HEK293 (cell line): ENCODE data around the gene CAMK1G.

Experiments used
- CTCF ChIA-PET: fragments of 350-600 bp; formaldehyde crosslinking; extraction: SDS; loops from one replicate; lab custom pipeline; 2021; ENCODE audit warnings: antibody characterized with exemption; lab: Yijun Ruan, JAX
- POLR2A ChIA-PET: fragments of 300-600 bp; formaldehyde crosslinking; extraction: SDS; loops from one replicate; lab custom pipeline; 2020; ENCODE audit warnings: antibody characterized with exemption, inconsistent platforms; lab: Yijun Ruan, JAX
- H3K27ac ChIP-seq: fragments of 200-500 bp; sonication (Bioruptor generic); 2 replicates; pipeline ENCODE4 v1.5.1; 2014; ENCODE audit warnings: low read depth, low read length, control low read depth, inconsistent platforms; ENCODE audit errors: extremely low read depth
- H3K36me3 ChIP-seq, 2 experiments: fragments of 200-500 bp in 1 of 2; sonication (Bioruptor generic) in 1 of 2; 1 replicate in 1 of 2; 2 replicates in 1 of 2; pipeline ENCODE4 v1.5.1; 2014 to 2017; ENCODE audit warnings: inconsistent platforms in 2 of 2, low read length in 2 of 2; ENCODE audit not compliant: control insufficient read depth in 2 of 2, insufficient read depth in 1 of 2
- H3K4me1 ChIP-seq: fragments of 200-500 bp; sonication (Bioruptor generic); 2 replicates; pipeline ENCODE4 v1.5.1; 2014; ENCODE audit warnings: mild to moderate bottlenecking, low read length, inconsistent platforms; ENCODE audit not compliant: control insufficient read depth, insufficient read depth
- H3K4me3 ChIP-seq: 2 replicates; pipeline ENCODE4 v1.5.1; 2011; ENCODE audit warnings: low read depth, mild to moderate bottlenecking, control low read depth, low read length, moderate library complexity
- H3K9me3 ChIP-seq: fragments of 200-500 bp; sonication (Bioruptor generic); 2 replicates; pipeline ENCODE4 v1.5.1; 2014; ENCODE audit warnings: low read depth, low read length, inconsistent platforms; ENCODE audit not compliant: control insufficient read depth, insufficient read depth
- ATF2 ChIP-seq: fragments of 450-650 bp; formaldehyde crosslinking; IDR thresholded peaks from 2 replicates; pipeline ENCODE4 v1.5.1; 2016; ENCODE audit warnings: missing biosample characterization, missing genetic modification characterization, low read depth
- ELK4 ChIP-seq: IDR thresholded peaks from 2 replicates; pipeline ENCODE4 v1.6.1; 2011; ENCODE audit warnings: mild to moderate bottlenecking, low read depth, low read length, borderline replicate concordance
- FEZF1 ChIP-seq: fragments of 450-650 bp; formaldehyde crosslinking; IDR thresholded peaks from 2 replicates; pipeline ENCODE4 v1.5.1; 2016; ENCODE audit warnings: missing biosample characterization, missing genetic modification characterization
- ZBTB11 ChIP-seq: fragments of 450-650 bp; formaldehyde crosslinking; conservative IDR thresholded peaks from 2 replicates; pipeline ENCODE4 v1.5.1; 2016; ENCODE audit warnings: low read depth, missing biosample characterization, missing genetic modification characterization
- ZBTB21 ChIP-seq: fragments of 450-650 bp; formaldehyde crosslinking; IDR thresholded peaks from 2 replicates; pipeline ENCODE4 v1.5.1; 2017; ENCODE audit warnings: missing biosample characterization, missing genetic modification characterization
- ZBTB48 ChIP-seq: fragments of 450-650 bp; formaldehyde crosslinking; IDR thresholded peaks from 2 replicates; pipeline ENCODE4 v1.5.1; 2016; ENCODE audit warnings: missing biosample characterization, missing genetic modification characterization
- ZIC2 ChIP-seq: fragments of 450-650 bp; formaldehyde crosslinking; IDR thresholded peaks from 2 replicates; pipeline ENCODE4 v1.5.1; 2016; ENCODE audit warnings: missing biosample characterization, missing genetic modification characterization
- ZNF133 ChIP-seq: fragments of 450-650 bp; formaldehyde crosslinking; IDR thresholded peaks from 2 replicates; pipeline ENCODE4 v1.5.1; 2016; ENCODE audit warnings: missing biosample characterization, missing genetic modification characterization
- ZNF138 ChIP-seq: fragments of 450-650 bp; formaldehyde crosslinking; IDR thresholded peaks from 2 replicates; pipeline ENCODE4 v1.5.1; 2016; ENCODE audit warnings: missing biosample characterization, missing genetic modification characterization, borderline replicate concordance
- ZNF140 ChIP-seq: fragments of 450-650 bp; formaldehyde crosslinking; IDR thresholded peaks from 2 replicates; pipeline ENCODE4 v1.5.1; 2016; ENCODE audit warnings: missing biosample characterization, missing genetic modification characterization
- ZNF544 ChIP-seq: fragments of 450-650 bp; formaldehyde crosslinking; IDR thresholded peaks from 2 replicates; pipeline ENCODE4 v1.5.0; 2017; ENCODE audit warnings: missing biosample characterization, missing genetic modification characterization
- ZNF629 ChIP-seq: fragments of 450-650 bp; formaldehyde crosslinking; IDR thresholded peaks from 2 replicates; pipeline ENCODE4 v1.5.1; 2017; ENCODE audit warnings: missing biosample characterization, missing genetic modification characterization
- ZNF664 ChIP-seq: fragments of 450-650 bp; formaldehyde crosslinking; IDR thresholded peaks from 2 replicates; pipeline ENCODE4 v1.5.1; 2016; ENCODE audit warnings: missing biosample characterization, missing genetic modification characterization
- ZNF701 ChIP-seq: fragments of 450-650 bp; formaldehyde crosslinking; IDR thresholded peaks from 2 replicates; pipeline ENCODE4 v1.5.1; 2016; ENCODE audit warnings: missing biosample characterization, missing genetic modification characterization
- ZNF843 ChIP-seq: fragments of 450-650 bp; formaldehyde crosslinking; IDR thresholded peaks from 2 replicates; pipeline ENCODE4 v1.5.1; 2016; ENCODE audit warnings: missing biosample characterization, missing genetic modification characterization

The CAMK1G gene

GRCh38 chr1:209617755-209618154, 34.2 kb downstream of the CAMK1G start:
- POLR2A ChIA-PET, result no interaction called here
- CTCF ChIA-PET, result interaction anchor here (0.8 to 1.2 kb wide), 2 partner anchors 10 to 148 kb away, joined by 3 to 5 read pairs; no protein-coding TSS in a partner anchor
- no peaks in the 10 kb centered on the region for H3K36me3 ChIP-seq
- no peak overlapping the region for H3K4me3 ChIP-seq
- no peak overlapping the region for H3K27ac ChIP-seq
- H3K4me1 ChIP-seq, result no peaks in the 10 kb centered on the region
- TF ChIP-seq ZBTB21 (tag by site-specific recombination) (no peak), ZIC2 (tag by site-specific recombination) (peak; percentile 75)
- no peaks in the 10 kb centered on the region for H3K9me3 ChIP-seq

GRCh38 chr1:209618291-209618690, 34.8 kb downstream of the CAMK1G start:
- no peak for TF ChIP-seq ZNF140
- TF ChIP-seq ELK4, result no peak
- TF ChIP-seq ZNF133 (tag by site-specific recombination), result no peak
- TF ChIP-seq ZBTB48 (tag by site-specific recombination), result no peak
- TF ChIP-seq ZNF544 (tag by site-specific recombination), result no peak
- no peaks in the 10 kb centered on the region for H3K4me1 ChIP-seq
- H3K4me3 ChIP-seq, result no peak overlapping the region
- CTCF ChIA-PET, result interaction anchor here (0.8 to 1.2 kb wide), 3 partner anchors 9 to 147 kb away, joined by 3 to 5 read pairs (median 4); no protein-coding TSS in a partner anchor
- POLR2A ChIA-PET, result no interaction called here
- H3K9me3 ChIP-seq, result no peaks in the 10 kb centered on the region
- no peaks in the 10 kb centered on the region for H3K36me3 ChIP-seq
- H3K27ac ChIP-seq, result no peak overlapping the region

GRCh38 chr1:209618756-209619420, 35.4 kb downstream of the CAMK1G start:
- Histone ChIP-seq H3K9me3 (no peaks in the 10 kb centered on the region), H3K4me3 (no peak overlapping the region), H3K36me3 (no peaks in the 10 kb centered on the region)
- CTCF ChIA-PET, result interaction anchor here (0.8 to 1.1 kb wide), 4 partner anchors 8 to 53 kb away, joined by 3 to 5 read pairs (median 4); no protein-coding TSS in a partner anchor
- POLR2A ChIA-PET, result no interaction called here
- TF ChIP-seq FEZF1, result 0 out of 2 replicates have a peak, but pooled peaks have one; percentile 34
- TF ChIP-seq ZNF138 (tag by site-specific recombination), result no peak
- TF ChIP-seq, all 188 proteins: peak for 1
- no peaks in the 10 kb centered on the region for H3K4me1 ChIP-seq
- no peak overlapping the region for H3K27ac ChIP-seq

- Histone ChIP-seq H3K27ac (no peak overlapping the region), H3K36me3 (no peaks in the 10 kb centered on the region), H3K4me3 (no peak overlapping the region)
- TF ChIP-seq ZNF843 (tag by site-specific recombination), result no peak
- TF ChIP-seq, all 188 proteins: peak for 0
- CTCF ChIA-PET, result interaction anchor here (0.6 to 1.1 kb wide), 5 partner anchors 7 to 54 kb away, joined by 3 to 5 read pairs (median 5); no protein-coding TSS in a partner anchor
- Histone ChIP-seq H3K4me1 (no peaks in the 10 kb centered on the region), H3K9me3 (no peaks in the 10 kb centered on the region)
- POLR2A ChIA-PET, result no interaction called here
Observed at GRCh38 chr1:209619696-209620486, 36.4 kb downstream of the CAMK1G start.

- ChIA-PET CTCF (interaction anchor here (0.6 to 1.1 kb wide), 2 partner anchors 18 to 20 kb away, joined by 3 to 5 read pairs; no protein-coding TSS in a partner anchor), POLR2A (no interaction called here)
- H3K36me3 ChIP-seq, result no peaks in the 10 kb centered on the region
- H3K4me1 ChIP-seq, result no peaks in the 10 kb centered on the region
- no peak overlapping the region for H3K4me3 ChIP-seq
- no peaks in the 10 kb centered on the region for H3K9me3 ChIP-seq
- no peak overlapping the region for H3K27ac ChIP-seq
- TF ChIP-seq ZNF701 (tag by site-specific recombination), result no peak
- no peak for TF ChIP-seq ZBTB11 (tag by site-specific recombination)
- peak; percentile 18; the same call in 1 of the 2 replicates for TF ChIP-seq ATF2 (tag by site-specific recombination)
- peak; percentile 75; the same call in 1 of the 2 replicates for TF ChIP-seq ZNF664 (tag by site-specific recombination)
- TF ChIP-seq ZNF629, result peak; percentile 54; the same call in 1 of the 2 replicates
Observed at GRCh38 chr1:209620487-209620884, 37.0 kb downstream of the CAMK1G start.
